ENCODE results near the gene TGFBI. TPM values are rescaled to one million over a fixed set of nuclear protein-coding genes. Genes with fewer than 3 reads are reported as not detected.

Gene TGFBI
- total RNA-seq, 1 donor from 2014 or later, result 43.2 TPM

DNA sequence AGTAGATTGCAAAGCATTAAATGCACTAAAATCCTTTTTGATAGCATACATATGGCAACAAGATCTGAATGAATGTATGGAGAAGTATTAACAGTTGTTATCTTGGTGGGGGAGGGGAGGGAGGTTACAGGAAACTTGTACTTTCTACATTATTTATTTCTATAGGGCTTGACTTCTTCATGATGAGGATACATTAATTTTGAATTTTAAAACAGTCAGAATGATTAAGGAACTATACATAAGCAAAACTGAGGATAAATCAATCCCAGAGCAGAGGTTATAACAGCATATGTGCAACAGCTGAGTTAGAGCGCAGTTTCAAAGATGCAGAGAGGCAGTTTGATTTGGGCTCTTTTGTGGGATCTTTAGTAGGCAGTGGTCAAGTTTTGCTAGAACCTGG, 80.0 kb downstream of the TGFBI start:
- H3K27ac ChIP-seq, result no peak overlapping the region
- H3K4me3 ChIP-seq, result no peak overlapping the region
- no peaks in the 10 kb centered on the region for H3K9me3 ChIP-seq
- peaks cover 1% of the 10 kb centered on the region for H3K4me1 ChIP-seq
- no peak for DNase-seq (ENCODE audit: extremely low spot score in 2 of 2)
- H3K36me3 ChIP-seq, result no peaks in the 10 kb centered on the region
- intact Hi-C loops (cut with DNase I), result no loop called here
- no peaks in the 10 kb centered on the region for H3K27me3 ChIP-seq
- TF ChIP-seq POLR2AphosphoS5 (IDR thresholded peaks at IDR 0.05; ENCODE audit: insufficient read depth in 1 of 2, low read depth in 1 of 2) (no peak), POLR2A (IDR thresholded peaks at IDR 0.05) (no peak)
- TF ChIP-seq, protein P1, sequence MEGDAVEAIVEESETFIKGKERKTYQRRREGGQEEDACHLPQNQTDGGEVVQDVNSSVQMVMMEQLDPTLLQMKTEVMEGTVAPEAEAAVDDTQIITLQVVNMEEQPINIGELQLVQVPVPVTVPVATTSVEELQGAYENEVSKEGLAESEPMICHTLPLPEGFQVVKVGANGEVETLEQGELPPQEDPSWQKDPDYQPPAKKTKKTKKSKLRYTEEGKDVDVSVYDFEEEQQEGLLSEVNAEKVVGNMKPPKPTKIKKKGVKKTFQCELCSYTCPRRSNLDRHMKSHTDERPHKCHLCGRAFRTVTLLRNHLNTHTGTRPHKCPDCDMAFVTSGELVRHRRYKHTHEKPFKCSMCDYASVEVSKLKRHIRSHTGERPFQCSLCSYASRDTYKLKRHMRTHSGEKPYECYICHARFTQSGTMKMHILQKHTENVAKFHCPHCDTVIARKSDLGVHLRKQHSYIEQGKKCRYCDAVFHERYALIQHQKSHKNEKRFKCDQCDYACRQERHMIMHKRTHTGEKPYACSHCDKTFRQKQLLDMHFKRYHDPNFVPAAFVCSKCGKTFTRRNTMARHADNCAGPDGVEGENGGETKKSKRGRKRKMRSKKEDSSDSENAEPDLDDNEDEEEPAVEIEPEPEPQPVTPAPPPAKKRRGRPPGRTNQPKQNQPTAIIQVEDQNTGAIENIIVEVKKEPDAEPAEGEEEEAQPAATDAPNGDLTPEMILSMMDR (IDR thresholded peaks at IDR 0.05), result no peak

DNA sequence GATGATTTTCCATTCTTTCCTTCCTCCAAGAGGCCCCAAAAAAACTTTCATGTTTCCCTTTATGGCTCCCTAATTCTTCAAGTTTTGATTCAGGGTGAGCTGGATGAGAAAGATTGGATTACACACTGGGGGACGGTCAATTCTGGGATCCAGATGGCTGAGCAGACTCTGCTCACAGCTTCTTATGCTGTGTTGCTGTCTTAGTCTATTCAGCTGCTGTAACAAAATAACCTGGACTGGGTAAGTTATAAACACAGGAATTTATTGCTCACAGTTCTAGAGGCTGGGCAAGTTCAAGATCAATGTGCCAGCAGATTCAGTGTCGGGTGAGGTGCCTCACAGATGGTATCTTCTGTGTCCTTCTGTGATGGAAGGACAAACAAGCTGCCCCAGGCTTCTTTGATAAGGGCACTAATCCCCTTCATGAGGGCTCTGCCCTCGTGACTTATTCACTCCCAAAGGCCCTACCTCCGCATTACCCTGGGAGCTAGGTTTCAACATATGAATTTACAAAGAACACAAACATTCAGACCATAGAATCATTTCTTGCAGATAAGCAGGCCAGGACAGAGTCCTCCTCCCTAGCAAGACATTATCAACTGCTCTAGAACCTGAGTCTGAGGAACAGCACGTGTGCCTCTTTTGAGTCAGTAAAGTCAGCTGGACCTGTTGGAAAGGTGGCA, 80.8 kb downstream of the TGFBI start:
- H3K27me3 ChIP-seq, result no peaks in the 10 kb centered on the region
- intact Hi-C loops (cut with DNase I), result no loop called here
- TF ChIP-seq POLR2A (IDR thresholded peaks at IDR 0.05) (no peak), POLR2AphosphoS5 (IDR thresholded peaks at IDR 0.05; ENCODE audit: insufficient read depth in 1 of 2, low read depth in 1 of 2) (no peak)
- TF ChIP-seq, protein P1 (IDR thresholded peaks at IDR 0.05), result no peak
- H3K36me3 ChIP-seq, result no peaks in the 10 kb centered on the region
- peaks cover 10% of the 10 kb centered on the region for H3K4me1 ChIP-seq
- DNase-seq (ENCODE audit: extremely low spot score in 2 of 2), result no peak
- H3K9me3 ChIP-seq, result no peaks in the 10 kb centered on the region
- H3K27ac ChIP-seq, result no peak overlapping the region
- no peak overlapping the region for H3K4me3 ChIP-seq

Small RNA genes within 50 kb of the gene (small RNA-seq; reads per million reads assigned to genes)
- gene VTRNA2-1, result not detected

Other genes starting within 250 kb of the TGFBI start
- gene SLC25A48, start 194.3 kb upstream of the TGFBI start, total RNA-seq, result 0.49 TPM
- not detected for gene IL9, start 133.1 kb upstream of the TGFBI start, total RNA-seq
- gene LECT2, start 74.0 kb upstream of the TGFBI start, total RNA-seq, result not detected
- gene SMAD5, start 103.9 kb downstream of the TGFBI start, total RNA-seq, result 40.0 TPM
- gene SMIM32, start 164.2 kb downstream of the TGFBI start, total RNA-seq, result not detected